MM.1S (cell line): ENCODE data around the gene CELA2B.
"Not testable (repeated sequence)": the region's sequence is repeated elsewhere in the genome, so short reads cannot be mapped to it uniquely, and the experiment has no call there.

Experiments
- DNase-seq: peaks from one replicate; pipeline ENCODE4 v3.0.0-alpha.2; 2015
- H2AFZ ChIP-seq: fragments of 300-600 bp; sonication (generic); 2 replicates; pipeline ENCODE4 v1.6.0; 2016; ENCODE audit warnings: antibody characterized with exemption, low read length
- H3F3A ChIP-seq: fragments of 300-600 bp; sonication (generic); 2 replicates; pipeline ENCODE4 v1.6.1; 2016; ENCODE audit warnings: mild to moderate bottlenecking, antibody characterized with exemption, low read length, moderate library complexity, mixed read lengths; ENCODE audit not compliant: insufficient read depth
- H3K27ac ChIP-seq: fragments of 300-600 bp; sonication (generic); 2 replicates; pipeline ENCODE4 v1.5.1; 2016; ENCODE audit warnings: mild to moderate bottlenecking, low read length
- H3K27me3 ChIP-seq: fragments of 300-600 bp; sonication (generic); replicated peaks from 2 replicates; pipeline ENCODE4 v1.6.0; 2016; ENCODE audit warnings: low read length; ENCODE audit not compliant: insufficient read depth
- H3K36me3 ChIP-seq: fragments of 300-600 bp; sonication (generic); replicated peaks from 2 replicates; pipeline ENCODE4 v1.6.1; 2016; ENCODE audit warnings: mild to moderate bottlenecking, low read length, mixed read lengths; ENCODE audit not compliant: insufficient read depth
- H3K4me1 ChIP-seq: fragments of 300-600 bp; sonication (generic); 2 replicates; pipeline ENCODE4 v1.6.1; 2016; ENCODE audit warnings: low read length, mixed read lengths
- H3K4me2 ChIP-seq: fragments of 300-600 bp; sonication (generic); 2 replicates; pipeline ENCODE4 v1.6.0; 2016; ENCODE audit warnings: low read depth, low read length
- H3K4me3 ChIP-seq: fragments of 300-600 bp; sonication (generic); 2 replicates; pipeline ENCODE4 v1.5.1; 2016; ENCODE audit warnings: low read length, mixed read lengths
- H3K79me2 ChIP-seq: fragments of 300-600 bp; sonication (generic); 2 replicates; pipeline ENCODE4 v1.6.1; 2016; ENCODE audit warnings: mixed run types, low read length, mixed read lengths
- H3K9ac ChIP-seq: fragments of 300-600 bp; sonication (generic); 2 replicates; pipeline ENCODE4 v1.6.1; 2016; ENCODE audit warnings: low read length, mixed read lengths
- H3K9me2 ChIP-seq: fragments of 300-600 bp; sonication (generic); replicated peaks from 2 replicates; pipeline ENCODE4 v1.6.1; 2016; ENCODE audit warnings: mild to moderate bottlenecking, low read length, mixed read lengths; ENCODE audit not compliant: insufficient read depth
- H3K9me3 ChIP-seq: fragments of 300-600 bp; sonication (generic); replicated peaks from 2 replicates; pipeline ENCODE4 v1.6.1; 2016; ENCODE audit warnings: mild to moderate bottlenecking, low read length, mixed read lengths; ENCODE audit not compliant: insufficient read depth
- H4K20me1 ChIP-seq: fragments of 300-600 bp; sonication (generic); 2 replicates; pipeline ENCODE4 v1.6.1; 2016; ENCODE audit warnings: mild to moderate bottlenecking, low read length, moderate library complexity, mixed read lengths; ENCODE audit not compliant: insufficient read depth
- EZH2 ChIP-seq: fragments of 300-600 bp; sonication (generic); optimal IDR thresholded peaks from 2 replicates; pipeline ENCODE3; 2017; ENCODE audit warnings: low read depth, mild to moderate bottlenecking, antibody characterized with exemption, low read length, mixed read lengths
- EZH2phosphoT487 ChIP-seq: fragments of 300-600 bp; sonication (generic); IDR thresholded peaks from 2 replicates; pipeline ENCODE4 v1.6.1; 2018; ENCODE audit warnings: antibody characterized with exemption, low read length
- TF ChIP-seq, protein P1 (sequence below): fragments of 300-600 bp; sonication (generic); IDR thresholded peaks from 2 replicates; pipeline ENCODE4 v1.5.1; 2016; ENCODE audit warnings: antibody characterized with exemption, low read length, mixed read lengths

CELA2B gene

GRCh38 chr1:15471067-15471466 is 4.8 kb upstream of the CELA2B start:
- not testable (repeated sequence) for H3K9ac ChIP-seq, H3K9me3 ChIP-seq, H3K9me2 ChIP-seq, H4K20me1 ChIP-seq, H3K4me3 ChIP-seq, H2AFZ ChIP-seq, DNase-seq, H3K79me2 ChIP-seq, H3F3A ChIP-seq, H3K27me3 ChIP-seq, H3K27ac ChIP-seq, H3K36me3 ChIP-seq, H3K4me1 ChIP-seq, H3K4me2 ChIP-seq

DNA sequence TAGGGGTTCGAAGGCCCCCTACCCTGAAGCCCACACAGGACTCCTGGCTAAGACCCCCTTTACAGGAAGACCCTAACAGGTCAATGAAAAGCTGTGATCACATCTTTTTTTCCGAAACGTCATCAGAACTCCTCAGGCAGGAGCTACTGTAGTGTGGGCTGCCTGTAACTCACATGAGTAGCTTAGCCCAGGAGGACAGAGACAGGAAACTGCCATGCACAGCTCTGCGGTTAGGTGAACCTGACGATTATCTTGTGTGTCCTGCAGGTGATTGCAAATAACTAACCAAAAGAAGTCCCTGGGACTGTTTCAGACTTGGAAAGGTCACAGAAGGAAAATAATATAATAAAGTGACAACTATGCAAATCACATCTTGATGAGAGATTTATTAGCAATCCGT is 4.2 kb upstream of the CELA2B start:
- H3F3A ChIP-seq, H3K9me3 ChIP-seq, H3K9me2 ChIP-seq: not testable (repeated sequence)

GRCh38 chr1:15472587-15472986 is 3.3 kb upstream of the CELA2B start:
- no peak overlapping the region for H3K9ac ChIP-seq

More for the DNA sequence above, 4.2 kb upstream of the CELA2B start:
- H3K36me3 ChIP-seq, H3K27me3 ChIP-seq, H4K20me1 ChIP-seq, H3K27ac ChIP-seq, H3K4me1 ChIP-seq, H3K4me3 ChIP-seq, H3K4me2 ChIP-seq, H3K79me2 ChIP-seq, H3K9ac ChIP-seq, H2AFZ ChIP-seq: not testable (repeated sequence)
- DNase-seq, result peak; percentile 46

GRCh38 chr1:15476927-15477326 is 1.0 kb downstream of the CELA2B start:
- no peaks in the 10 kb centered on the region for H3K4me1 ChIP-seq
- H3K27me3 ChIP-seq, result no peaks in the 10 kb centered on the region
- H3K9me3 ChIP-seq, result no peaks in the 10 kb centered on the region
- H3K4me2 ChIP-seq, result no peak overlapping the region
- H4K20me1 ChIP-seq, result no peaks in the 10 kb centered on the region
- no peaks in the 10 kb centered on the region for H3F3A ChIP-seq
- H2AFZ ChIP-seq, result no peak overlapping the region
- H3K79me2 ChIP-seq, result no peaks in the 10 kb centered on the region
- no peaks in the 10 kb centered on the region for H3K36me3 ChIP-seq
- H3K4me3 ChIP-seq, result no peak overlapping the region
- no peaks in the 10 kb centered on the region for H3K9me2 ChIP-seq
- H3K9ac ChIP-seq, result no peak overlapping the region
- H3K27ac ChIP-seq, result no peak overlapping the region
- TF ChIP-seq EZH2, result no peak
- TF ChIP-seq EZH2phosphoT487, result no peak
- TF ChIP-seq, protein P1, sequence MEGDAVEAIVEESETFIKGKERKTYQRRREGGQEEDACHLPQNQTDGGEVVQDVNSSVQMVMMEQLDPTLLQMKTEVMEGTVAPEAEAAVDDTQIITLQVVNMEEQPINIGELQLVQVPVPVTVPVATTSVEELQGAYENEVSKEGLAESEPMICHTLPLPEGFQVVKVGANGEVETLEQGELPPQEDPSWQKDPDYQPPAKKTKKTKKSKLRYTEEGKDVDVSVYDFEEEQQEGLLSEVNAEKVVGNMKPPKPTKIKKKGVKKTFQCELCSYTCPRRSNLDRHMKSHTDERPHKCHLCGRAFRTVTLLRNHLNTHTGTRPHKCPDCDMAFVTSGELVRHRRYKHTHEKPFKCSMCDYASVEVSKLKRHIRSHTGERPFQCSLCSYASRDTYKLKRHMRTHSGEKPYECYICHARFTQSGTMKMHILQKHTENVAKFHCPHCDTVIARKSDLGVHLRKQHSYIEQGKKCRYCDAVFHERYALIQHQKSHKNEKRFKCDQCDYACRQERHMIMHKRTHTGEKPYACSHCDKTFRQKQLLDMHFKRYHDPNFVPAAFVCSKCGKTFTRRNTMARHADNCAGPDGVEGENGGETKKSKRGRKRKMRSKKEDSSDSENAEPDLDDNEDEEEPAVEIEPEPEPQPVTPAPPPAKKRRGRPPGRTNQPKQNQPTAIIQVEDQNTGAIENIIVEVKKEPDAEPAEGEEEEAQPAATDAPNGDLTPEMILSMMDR, result no peak
- DNase-seq, result no peak

More at GRCh38 chr1:15472587-15472986, 3.3 kb upstream of the CELA2B start:
- Histone ChIP-seq H3K4me3 (no peak overlapping the region), H3K4me2 (no peak overlapping the region), H3K27ac (no peak overlapping the region), H2AFZ (no peak overlapping the region), H3K79me2 (no peaks in the 10 kb centered on the region), H3K27me3 (no peaks in the 10 kb centered on the region), H3K4me1 (no peaks in the 10 kb centered on the region), H3K36me3 (no peaks in the 10 kb centered on the region), H3F3A (no peaks in the 10 kb centered on the region), H3K9me3 (no peaks in the 10 kb centered on the region), H4K20me1 (no peaks in the 10 kb centered on the region), H3K9me2 (no peaks in the 10 kb centered on the region)
- TF ChIP-seq EZH2 (no peak), EZH2phosphoT487 (no peak)
- TF ChIP-seq, protein P1, result no peak
- no peak for DNase-seq
